GM19238 (cell line): Measurements from ENCODE around the gene DDTL.
"Not testable (repeated sequence)": the region's sequence is repeated elsewhere in the genome, so short reads cannot be mapped to it uniquely, and the experiment has no call there.

Source experiments
- DNase-seq: peaks from one replicate; pipeline ENCODE4 v3.0.0; 2011; ENCODE audit warnings: low spot score; ENCODE audit not compliant: insufficient read length

The DDTL gene

DNA sequence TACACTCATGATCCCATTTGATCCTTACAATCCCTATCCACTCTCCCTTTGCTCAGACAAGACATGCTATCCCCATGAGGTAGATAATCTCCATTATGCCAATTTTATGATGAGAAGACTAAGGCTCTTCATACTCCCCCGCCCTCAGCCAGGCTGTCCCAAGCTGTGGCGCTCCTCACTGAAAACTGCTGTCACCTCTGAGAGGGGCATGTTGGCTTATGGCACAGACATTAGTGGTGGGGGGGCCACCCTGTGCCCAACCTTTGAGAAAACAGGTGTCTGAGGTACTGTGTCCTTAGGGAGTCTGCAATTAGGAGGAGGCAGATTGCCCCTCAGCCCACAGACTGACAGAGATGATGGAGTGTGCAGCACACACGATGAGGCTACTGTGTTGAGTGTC is 2.4 kb downstream of the DDTL start:
- DNase-seq, result no peak

DNA sequence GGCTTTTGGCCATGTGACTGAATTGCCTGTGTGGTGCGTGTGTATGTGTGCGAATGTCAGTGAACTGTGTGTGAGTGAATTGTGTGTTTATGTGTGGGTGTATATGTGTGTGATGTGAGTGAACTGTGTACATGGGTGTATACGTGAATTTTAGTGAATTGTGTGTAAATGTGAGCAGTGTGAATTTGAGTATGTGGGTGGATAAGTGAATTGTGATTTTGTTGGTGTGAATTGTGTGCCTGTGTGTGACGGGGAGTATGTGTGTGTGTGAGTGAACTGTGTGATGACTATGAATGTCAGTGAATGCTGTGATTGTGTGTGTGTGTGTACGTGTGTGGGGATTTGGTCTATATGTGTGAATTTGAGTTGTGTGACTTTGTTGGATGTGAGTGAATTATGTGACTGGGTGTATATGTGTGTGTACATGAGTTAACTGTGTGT is 3.5 kb downstream of the DDTL start:
- DNase-seq, result no peak

DNA sequence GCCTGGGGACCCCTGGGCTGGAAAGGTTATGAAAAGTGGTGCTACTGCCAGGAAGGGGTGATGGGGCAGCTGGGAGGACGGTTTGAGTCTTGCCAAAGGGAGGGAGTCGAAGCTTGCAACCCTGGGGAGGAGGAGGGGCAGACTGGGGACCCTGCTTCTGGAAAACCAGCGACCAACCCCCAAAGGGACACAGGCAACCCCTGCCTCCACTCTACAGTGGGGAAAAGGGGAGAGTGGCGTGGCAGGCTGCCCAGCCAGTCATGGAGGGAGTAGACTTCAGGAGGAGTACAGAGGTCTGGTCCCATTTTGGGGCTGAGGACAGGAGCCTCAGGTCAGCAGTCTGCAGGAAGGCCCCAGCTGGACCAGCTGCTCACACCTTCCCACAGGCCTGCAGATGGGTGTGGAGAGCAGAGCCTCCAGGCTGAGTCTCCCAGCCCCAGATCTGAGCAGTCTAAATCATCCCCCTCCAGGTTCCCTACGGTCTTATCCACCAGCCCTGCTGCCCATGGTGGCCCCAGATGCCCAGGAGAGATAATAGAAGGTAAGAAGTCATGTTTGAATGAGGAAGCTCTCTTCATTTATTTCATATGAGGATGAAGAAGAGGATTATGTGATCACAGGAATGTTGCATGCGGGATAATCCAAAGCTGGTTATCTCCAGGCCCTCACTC is 4.3 kb downstream of the DDTL start:
- no peak for DNase-seq

DNA sequence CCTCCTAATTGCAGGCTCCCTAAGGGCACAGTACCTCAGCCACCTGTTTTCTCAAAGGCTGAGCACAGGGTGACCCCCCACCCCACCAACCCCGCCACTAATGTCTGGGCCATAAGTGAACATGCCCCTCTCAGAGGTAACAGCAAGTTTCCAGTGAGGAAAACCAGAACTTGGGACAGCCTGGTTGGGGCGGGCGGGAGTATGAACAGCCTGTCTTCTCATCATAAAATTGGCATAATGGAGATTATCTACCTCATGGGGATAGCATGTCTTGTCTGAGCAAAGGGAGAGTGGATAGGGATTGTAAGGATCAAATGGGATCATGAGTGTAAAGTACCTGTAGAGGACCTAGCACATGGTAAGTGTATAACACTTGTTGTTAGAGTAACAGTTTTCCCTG is 5.2 kb downstream of the DDTL start:
- not testable (repeated sequence) for DNase-seq

DNA sequence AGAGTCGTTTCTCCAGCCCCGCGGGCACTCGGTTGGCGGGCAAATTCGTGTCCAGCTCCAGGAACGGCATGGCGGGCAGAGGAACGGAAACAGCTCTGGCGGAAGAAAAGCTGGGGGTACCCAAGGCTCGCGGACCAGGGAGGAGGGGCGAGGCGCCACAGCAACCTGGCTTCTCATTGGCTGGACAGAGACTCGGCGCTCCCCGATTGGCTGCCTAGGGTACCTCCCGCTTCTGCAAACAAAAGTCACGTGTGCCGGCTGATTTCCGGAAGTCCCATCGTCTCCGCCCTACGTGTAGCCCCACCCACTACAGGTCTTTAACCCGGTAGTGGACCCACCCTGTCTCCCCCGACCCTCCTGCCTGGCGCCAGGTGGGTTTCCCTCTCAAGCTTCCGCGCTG is 7.7 kb downstream of the DDTL start, which contains the start of gene DDT:
Gene DDT (minus strand): TSS at position 97 of the 400 bp plus-strand sequence. CDS start 27 bp downstream, at position 70.
- not testable (repeated sequence) for DNase-seq

DNA sequence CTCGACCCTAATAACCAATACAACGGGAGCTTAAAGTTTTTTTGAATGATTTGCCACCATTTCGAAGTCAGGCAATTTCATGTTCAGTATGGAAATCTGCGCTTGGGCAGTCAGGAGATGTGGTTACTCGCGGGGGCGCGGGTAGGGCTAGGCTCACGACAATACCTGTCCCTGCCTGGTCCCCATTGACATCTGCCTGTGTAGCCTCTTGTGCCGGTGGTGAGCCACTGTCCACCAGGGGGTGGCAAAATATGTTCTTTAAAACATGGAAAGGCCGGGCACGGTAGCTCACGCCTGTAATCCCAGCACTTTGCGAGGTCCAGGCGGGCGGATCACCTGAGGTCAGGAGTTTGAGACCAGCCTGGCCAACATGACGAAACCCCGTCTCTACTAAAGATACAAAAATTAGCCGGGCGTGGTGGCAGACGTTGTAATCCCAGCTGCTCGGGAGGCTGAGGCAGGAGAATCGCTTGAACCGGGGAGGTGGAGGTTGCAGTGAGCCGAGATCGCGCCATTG is 8.2 kb downstream of the DDTL start:
- DNase-seq, result not testable (repeated sequence)

DNA sequence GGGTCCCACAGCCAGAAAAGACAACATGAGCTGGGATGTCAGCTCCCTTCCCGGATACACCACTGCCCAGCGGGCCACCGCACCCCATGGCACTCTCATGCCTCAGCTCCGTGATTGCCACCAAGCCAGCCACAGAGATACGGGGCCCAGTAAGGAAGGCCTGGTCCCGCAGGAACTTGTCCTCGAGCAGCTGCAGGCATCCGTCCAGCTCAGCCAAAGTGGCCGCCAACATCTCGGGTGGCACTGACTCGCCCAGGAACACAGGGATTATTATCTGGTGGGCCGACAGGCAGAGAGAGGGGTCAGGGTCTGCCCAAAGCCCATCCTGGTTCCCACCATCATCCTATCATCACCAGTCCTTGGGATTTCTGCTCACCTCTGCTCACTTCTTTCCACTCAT is 10.6 kb downstream of the DDTL start:
- DNase-seq, result not testable (repeated sequence)

DNA sequence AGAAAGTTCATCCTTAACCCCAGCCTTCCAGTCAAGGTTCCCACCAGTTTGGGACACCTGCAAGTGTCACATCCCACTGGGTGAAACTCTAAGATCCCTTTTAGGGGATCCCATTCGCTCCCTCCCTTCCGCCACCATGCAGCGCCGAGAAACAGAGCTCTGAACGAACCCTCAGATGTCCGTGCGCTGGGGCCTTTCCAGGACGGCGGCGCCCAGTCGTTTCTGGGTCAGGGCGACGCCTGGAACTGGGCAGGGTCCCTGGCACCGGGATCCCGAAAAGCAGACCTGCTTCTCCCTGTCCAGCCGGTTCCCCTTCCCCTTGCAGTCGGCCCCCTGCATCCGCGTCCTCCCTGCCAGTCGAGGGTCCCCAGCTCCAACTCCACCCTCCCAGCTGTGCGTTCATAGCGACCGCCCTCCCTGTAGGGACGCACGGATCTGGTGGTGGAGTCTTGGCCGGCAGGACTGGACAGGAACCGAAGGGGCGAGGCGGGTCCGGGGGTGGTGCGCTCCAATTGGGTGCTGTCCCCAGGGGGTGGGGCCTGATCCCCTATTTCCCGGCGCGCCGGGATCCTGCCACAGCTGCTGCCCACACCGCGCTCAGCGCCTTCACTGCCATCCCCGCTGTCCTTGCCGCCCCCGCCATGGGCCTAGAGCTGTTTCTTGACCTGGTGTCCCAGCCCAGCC is 13.0 kb downstream of the DDTL start, which contains the start of gene GSTT2:
Gene GSTT2 (plus strand): TSS at position 578 of the 684 bp plus-strand sequence.
- DNase-seq, result not testable (repeated sequence)

DNA sequence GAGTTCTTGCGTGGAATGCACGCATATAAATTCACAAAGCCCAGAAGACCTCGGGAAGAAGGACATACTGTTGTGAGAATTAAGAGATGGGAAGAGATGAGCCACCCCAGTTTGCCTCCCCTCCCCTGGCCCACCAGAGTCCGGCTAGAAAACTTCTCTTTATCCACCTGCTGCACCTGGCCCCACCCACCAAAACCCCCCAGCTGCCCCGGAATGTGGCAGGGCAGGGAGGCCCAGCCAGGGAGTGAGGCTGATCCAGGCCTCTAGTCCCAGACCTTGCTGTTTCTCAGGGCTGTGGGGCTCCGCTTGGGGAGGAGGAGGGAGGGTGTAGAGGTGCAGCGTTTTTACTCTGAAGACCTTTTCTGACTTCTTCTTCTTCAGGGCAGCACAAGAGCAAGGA is 13.9 kb downstream of the DDTL start:
- not testable (repeated sequence) for DNase-seq

DNA sequence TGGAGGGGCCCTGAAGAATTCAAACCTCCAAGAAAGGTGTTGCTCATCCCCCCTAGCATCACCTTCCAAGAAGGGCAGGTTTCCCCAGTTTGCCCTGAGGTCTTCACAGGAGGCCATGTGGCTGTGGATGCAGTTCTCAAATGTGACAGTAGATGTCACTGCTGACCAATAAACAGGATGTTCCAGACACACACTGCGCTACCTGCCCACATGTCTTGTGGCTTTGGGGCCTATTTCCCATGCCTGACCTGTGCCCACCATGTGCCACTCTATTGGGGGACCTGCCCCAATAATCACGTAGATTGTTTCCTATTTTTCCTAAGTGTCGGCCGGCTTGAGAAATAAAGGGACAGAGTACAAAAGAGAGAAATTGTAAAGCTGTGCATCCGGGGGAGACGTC is 17.7 kb downstream of the DDTL start:
- peak; percentile 50 for DNase-seq

DNA sequence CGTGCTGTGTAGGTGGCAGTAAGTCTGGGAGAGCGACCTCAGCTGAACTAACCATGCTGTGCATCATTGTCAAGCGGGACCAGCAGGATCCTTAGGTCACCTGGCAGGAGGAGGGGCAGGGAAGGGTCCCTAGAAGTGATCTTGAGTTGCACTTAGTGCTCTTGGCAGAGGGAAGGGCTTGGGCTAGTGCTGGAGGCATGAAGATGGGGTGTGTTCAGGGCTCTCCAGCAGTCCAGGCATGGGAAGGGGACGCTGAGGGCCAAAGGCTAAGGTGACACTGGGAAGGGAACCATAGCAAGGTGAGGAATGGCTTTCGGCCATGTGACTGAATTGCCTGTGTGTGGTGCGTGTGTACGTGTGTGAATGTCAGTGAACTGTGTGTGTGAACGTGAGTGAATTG is 19.4 kb downstream of the DDTL start:
- not testable (repeated sequence) for DNase-seq

DNA sequence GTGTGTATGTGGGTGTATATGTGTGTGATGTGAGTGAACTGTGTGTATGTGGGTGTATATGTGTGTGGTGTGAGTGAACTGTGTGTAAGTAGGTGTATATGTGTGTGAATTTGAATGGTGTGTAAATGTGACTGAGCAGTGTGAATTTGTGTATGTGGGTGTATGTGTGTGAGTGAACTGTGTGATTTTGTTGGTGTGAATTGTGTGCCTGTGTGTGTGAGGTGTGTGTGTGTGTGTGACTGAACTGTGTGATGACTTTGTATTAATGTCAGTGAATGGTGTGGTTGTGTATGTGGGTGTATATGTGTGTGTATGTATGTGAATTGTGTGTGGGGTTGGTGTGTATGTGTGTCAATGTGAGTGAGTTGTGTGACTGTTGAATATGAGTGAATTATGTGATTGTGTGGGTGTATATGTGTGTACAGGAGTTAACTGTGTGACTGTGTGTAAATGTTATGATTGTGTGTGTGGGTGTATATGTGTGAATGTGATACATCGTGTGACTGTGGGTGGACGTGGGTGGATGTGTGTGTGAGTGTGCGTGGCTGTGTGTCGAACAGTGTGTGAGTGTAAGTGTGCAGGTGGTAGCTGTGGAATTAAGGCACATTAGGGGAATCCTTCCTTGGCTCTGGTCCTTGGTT is 20.0 kb downstream of the DDTL start:
- not testable (repeated sequence) for DNase-seq

DNA sequence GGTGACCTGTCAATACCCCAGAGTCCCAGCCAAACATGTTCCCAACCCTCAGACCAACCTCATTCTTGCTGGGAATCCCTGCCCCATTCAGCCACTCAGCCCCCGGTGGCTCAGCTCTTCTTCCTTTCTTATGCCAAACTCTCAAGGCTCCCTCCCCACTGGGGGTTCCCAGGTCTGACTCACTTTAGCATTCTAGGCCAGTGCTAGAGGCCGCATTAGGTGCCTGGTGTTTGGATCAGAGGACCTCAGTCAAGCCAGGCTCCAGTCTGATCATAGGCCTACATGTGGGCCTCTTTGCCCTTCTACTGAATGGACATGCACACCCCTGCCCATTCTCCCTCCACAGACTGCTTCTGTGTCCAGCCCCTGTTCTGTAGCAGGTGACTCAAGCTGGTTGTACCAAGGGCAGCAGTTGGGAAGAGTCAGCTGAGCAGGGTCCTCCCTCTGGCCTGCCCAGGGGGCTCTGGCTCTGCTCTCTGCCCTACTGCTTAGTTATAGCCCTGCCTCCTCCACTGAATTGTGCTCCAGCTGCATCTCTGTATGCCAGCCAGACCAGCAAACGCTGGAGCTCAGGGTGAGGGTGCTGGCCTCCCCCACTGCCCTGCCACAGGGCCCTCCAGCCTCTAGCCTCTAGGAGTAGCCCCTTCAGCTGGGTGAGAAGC is 23.0 kb downstream of the DDTL start:
- not testable (repeated sequence) for DNase-seq

DNA sequence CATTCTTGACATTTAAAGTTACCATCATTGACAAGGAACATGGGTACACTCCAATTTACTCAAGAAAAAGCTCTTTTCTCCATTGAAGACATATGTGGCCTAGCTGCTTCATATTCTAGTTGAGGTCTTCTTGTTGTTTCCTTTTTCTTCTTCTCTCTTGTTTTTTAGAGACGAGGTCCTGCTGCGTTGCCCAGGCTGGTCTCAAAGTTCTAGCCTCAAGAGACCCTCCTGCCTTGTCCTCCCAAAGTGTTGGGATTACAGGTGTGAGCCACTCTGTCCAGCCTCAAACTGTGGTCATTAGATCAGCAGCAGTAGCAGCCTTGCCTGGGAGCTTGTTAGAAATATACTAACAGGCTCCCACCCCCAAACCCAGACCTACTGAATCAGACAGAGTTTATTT is 26.4 kb downstream of the DDTL start:
- DNase-seq, result not testable (repeated sequence)

DNA sequence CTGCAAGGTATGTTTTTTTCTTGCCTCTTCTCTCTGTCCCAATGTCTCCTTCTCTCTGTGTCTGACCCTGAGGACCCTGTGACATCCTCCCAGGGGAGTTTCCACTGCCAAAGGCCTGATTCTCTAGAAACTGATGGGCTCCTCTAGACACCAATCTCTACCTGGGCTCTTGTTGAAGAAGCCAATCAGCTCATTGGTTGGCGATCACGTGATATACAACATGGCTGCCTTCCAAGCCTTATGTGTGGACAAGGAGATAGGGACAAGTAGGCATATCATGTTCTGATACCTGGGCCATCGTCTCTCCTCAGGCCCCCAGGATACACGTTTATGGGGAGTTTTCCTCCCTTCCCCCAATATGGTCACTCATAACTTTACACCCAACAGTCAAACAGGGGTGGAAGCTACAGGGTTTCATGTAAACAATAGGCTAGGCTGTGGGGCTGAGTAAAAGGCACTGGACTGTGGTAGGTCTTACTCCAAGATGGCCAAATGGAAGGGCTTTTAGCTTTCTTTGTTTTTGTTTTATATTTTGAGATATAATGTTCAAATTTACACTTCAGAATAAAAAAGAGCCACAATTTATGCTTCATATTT is 27.0 kb downstream of the DDTL start:
- DNase-seq, result not testable (repeated sequence)

DNA sequence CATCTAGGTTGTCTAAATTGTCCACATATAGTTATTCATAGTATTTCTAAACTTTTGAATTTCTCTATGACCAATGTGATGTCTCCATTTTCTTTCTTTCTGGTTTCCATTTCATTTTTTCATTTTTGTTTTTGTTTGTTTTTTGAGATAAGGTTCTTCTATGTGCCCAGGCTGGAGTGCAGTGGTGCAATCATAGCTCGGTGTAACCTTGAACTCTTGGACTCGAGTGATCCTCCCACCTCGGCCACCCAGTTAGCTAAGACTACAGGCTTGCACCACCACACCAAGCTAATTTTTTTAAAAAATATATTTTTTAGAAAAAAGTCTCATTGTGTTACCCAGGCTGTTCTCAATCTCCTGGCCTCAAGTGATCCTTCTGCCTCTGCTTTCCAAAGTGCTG is 30.4 kb downstream of the DDTL start:
- DNase-seq, result no peak

DNA sequence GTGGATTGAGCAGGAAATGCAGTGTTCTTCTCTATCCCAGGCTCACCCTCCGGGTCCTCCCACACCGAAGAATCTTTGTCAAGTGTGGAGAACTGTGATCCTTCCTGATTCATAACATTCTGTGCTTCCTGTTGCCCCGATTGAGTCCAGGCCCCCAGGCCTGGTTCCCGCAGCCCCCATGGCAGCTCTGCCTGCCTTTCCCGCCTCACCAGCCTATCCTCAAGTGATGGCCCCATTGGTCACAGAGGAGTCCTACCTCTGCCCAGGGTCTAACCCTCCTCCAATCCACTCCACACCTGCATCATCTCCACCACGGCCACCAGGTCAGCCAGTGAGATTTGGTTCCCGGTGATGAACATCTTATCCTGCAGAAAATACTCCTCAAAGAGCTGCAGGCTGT is 33.1 kb downstream of the DDTL start:
- DNase-seq, result not testable (repeated sequence)

DNA sequence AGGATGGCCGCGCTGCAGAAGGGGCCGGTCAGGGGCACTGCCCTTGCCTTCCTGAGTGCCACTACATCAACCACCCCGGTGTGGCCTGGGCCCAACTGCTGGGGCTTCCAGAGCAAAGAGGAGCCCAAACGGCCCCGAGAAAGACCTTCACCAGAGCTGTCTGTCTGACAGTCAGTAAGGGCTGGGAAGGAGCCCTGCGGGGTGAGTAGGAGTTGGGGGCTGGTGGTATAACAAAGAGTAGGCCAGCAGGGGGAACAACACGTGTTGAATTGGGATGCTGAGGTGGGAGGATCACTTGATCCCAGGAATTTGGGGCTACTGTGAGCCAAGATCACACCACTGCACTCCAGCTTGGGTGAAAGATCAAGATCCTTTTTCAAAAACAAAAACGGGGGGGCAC is 34.6 kb downstream of the DDTL start:
- DNase-seq, result no peak

DNA sequence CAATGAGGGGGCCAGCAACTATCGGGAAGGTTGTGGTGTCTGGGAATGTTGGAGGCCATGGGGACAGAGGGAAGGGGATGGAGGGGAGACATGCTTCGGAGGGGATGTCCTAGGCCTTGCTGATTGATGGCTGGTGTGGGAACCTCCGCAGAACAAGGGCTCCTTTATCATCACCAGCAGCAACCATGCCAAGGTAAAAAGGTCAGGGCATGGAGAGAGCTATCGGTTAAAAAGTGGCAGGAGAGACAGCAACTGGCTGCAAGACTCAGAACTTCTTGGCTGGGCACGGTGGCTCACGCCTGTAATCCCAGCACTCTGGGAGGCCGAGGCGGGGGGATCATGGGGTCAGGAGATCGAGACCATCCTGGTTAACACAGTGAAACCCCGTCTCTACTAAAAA is 35.6 kb downstream of the DDTL start:
- no peak for DNase-seq

DNA sequence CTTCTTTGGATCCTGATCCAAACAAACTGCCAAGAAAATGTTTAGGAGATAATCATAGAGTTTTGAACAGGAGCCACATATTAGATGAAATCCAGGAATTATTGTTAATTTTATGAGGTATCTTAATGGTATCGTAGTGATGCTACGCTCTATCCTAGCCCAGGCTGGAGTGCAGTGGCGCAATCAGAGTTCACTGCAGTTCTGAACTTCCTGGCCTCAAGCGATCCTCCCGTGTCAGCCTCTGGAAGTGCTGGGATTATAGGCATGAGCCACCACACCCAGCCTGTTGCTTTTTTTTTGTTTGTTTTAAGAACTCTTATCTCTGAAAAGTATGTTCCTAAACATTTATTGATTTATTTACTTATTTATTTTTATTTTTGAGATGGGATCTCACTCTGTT is 36.2 kb downstream of the DDTL start:
- no peak for DNase-seq

DNA sequence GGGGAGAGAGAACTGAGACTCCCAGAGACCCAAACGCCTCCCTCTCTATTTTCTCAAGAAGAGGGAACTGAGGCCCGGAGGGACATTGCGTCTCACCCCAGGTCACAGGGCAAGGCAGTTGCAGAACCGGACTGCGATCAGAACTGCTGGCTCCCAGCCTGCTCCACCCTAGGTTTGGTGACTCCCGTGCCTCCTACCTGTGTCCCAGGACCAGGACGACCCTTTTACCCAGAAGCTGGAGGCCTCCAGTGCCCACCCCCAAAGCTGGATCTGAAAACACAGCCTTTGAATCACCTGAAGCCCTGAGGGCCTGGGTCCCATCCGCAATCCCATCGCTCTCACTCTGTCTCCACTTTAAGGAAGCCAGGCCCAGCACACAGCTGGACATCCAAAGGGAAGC is 37.2 kb downstream of the DDTL start:
- no peak for DNase-seq
